DMS53 treated with DMSO at 0.1 percent for 48 hours (cell line): ENCODE measurements around the gene METTL26.

Experiments used
- DNase-seq: peaks from one replicate; lab custom pipeline; 2025; ENCODE audit not compliant: unreplicated experiment; lab: John Stamatoyannopoulos, UW

Gene METTL26

DNA sequence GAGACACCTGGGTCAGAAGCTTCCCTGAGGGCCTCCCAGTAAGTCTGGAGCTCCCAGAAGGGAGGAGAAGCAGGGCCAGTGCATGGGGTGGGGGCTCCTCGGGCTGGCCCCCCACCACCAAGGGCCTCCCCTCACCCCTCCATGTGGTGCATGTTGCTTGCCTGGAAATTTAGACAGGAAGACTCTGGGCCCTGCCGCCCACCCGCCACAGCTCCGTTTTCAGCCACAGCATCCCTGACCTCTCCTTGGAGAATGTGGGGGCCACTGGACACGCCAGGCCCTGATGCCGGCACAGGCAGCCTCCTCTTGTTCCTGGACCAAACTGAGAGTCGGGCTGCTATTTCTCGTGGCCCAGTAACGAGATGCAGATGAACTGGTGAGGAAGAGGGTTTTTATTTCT is 2.7 kb upstream of the METTL26 start:
- no peak for DNase-seq

DNA sequence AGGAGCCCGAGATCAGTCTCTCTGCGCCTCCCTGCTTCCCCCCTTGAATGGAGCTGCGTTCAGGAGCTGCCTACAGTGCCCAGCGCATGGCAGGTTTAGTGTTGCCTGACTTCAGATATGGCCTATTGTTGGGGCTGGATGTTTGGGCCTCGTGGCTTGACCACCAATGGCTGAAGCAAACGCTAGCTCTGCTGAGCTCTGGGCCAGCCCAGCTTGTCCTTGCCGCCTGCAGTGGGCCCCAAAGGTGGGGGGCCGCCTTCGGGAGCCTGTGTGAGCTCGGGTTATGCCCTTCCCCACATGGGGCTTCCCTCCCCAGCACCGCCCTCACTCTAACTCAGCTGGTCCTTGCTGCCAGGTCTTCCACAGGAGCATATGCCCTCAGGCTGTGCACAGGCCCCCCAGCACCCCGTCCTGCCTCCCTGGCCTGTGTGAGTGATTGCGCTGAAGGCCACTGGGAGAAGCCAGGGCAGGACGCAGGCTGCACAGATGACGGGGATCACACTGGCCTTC is 2.0 kb upstream of the METTL26 start:
- no peak for DNase-seq

DNA sequence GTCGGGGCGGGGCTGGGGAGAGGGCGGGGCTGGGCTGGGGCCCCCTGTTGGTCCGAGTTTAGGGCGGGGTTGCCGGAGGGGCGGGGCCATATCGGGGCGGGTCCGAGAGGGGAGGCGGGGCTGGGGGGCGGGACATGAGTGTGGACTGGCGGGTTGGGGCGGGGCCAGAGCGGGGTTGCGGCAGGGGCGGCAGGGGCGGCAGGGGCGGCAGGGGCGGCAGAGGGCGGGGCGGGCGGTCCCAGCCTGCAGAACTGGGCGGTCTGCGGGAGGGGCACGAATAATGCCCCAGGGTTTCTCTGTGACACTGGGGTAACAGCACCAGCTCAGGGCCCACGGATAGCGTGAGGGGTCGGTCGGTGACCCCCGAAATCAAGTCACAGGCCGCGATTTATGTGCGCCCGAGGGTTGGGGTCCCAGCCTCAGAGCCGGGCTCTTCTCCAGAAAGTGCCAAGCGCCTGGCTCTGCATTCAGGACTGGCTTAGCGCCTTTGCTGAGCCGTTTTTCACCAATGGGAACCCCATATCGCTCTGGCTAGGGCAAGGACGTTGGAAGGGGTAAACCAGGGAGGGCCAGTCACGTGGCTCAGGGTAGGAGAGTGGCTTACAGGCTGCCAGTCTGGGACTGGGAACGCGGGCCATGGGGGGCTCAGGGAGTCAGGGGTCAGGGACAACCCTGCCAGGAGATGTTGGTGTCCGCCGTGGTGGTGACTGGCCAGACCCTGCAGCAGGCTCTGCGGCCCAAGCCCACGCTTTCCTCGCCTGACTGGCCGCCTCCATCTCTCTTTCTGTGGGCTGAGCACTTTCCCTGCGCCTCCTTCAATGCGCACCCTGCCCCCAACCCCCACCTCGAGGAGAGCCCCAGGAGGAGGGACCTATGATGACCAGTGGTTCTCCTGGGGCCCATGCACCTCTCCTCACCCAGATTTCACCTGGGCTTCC is 1.2 kb upstream of the METTL26 start:
- no peak for DNase-seq

DNA sequence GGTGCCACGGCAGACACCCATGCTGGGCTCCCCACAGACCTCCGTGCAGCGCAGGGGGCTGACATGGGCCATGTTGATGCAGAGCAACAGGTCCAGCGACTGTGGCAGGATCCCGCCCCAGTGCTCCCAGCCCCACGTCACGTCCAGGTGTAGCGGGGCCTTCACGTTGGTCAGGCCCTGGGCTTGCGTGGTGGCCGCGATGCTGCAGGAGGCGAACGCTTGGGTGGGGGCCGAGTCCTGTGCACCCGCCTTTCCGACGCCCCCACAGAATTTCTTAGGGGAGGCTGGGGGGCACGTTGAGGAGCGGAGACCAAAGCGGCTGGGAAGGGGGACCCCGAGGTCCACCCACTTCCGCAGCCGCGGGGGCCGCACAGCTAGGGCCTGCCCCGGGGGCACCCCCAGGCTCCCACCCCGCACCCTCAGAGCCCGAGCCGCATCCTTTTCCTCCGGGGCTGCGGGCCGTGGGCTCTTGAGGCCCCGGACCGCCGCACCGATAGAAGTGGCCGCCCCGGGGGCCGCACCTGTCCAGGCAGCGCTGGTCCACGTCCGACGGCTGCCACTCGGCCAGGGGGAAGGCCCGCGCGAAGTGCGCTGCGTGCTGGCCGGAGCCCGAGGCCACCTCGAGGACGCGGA is 416 bp downstream of the METTL26 start:
- no peak for DNase-seq

DNA sequence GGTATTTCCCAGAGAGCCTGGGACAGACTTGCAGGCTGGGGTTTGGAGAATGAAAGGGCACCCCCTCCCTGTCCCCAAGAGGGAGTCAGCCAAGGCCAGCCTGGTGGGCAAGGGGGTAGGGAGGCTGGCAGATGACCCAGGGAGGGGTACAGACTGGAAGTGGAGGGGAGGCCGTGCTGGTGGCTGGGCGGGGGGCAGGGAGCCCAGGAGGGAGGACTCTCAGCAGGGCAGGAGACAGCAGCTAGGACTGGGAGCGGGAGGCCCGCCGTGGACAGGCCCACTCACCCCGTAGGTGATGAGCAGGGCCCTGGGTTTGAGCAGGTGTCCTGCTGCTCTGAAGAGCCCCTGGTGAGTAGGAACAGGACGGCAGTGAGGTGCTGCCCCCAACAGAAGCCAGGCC is 1.1 kb downstream of the METTL26 start:
- no peak for DNase-seq

DNA sequence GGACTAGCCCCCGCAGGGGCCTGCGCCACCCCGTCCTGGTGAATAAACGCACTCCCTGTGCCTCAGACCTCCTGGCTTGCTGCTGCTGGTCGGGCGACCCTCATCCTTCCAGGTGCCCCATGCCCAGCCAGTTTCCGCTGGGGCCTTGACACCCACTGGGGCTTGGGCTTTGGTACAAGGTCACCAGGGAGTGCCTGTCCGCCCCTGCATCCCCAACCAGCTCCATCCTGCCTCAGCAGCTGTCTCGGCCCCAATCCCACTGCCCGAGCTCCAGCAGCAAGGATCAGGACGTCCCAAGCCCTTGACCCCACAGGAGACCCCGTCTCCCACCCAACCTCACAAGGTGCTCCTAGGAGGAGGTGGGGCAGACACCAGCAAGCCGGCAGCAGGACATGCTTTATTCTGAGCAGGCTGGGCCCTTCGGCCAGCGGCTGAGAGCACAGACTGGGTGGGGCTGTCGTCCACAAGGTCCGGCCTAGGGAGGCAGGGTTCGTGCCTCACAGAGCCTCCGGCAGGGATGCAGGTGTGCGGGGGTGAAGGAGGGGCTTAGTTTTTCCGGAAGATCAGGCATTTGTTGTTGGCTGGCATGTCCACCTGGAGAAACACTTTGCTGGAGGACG is 1.9 kb downstream of the METTL26 start:
- no peak for DNase-seq

DNA sequence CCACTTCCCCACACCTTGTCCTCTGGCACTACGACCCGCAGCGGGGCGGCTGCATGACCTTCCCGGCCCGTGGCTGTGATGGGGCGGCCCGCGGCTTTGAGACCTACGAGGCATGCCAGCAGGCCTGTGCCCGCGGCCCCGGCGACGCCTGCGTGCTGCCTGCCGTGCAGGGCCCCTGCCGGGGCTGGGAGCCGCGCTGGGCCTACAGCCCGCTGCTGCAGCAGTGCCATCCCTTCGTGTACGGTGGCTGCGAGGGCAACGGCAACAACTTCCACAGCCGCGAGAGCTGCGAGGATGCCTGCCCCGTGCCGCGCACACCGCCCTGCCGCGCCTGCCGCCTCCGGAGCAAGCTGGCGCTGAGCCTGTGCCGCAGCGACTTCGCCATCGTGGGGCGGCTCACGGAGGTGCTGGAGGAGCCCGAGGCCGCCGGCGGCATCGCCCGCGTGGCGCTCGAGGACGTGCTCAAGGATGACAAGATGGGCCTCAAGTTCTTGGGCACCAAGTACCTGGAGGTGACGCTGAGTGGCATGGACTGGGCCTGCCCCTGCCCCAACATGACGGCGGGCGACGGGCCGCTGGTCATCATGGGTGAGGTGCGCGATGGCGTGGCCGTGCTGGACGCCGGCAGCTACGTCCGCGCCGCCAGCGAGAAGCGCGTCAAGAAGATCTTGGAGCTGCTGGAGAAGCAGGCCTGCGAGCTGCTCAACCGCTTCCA is 2.6 kb downstream of the METTL26 start:
- DNase-seq, result no peak

DNA sequence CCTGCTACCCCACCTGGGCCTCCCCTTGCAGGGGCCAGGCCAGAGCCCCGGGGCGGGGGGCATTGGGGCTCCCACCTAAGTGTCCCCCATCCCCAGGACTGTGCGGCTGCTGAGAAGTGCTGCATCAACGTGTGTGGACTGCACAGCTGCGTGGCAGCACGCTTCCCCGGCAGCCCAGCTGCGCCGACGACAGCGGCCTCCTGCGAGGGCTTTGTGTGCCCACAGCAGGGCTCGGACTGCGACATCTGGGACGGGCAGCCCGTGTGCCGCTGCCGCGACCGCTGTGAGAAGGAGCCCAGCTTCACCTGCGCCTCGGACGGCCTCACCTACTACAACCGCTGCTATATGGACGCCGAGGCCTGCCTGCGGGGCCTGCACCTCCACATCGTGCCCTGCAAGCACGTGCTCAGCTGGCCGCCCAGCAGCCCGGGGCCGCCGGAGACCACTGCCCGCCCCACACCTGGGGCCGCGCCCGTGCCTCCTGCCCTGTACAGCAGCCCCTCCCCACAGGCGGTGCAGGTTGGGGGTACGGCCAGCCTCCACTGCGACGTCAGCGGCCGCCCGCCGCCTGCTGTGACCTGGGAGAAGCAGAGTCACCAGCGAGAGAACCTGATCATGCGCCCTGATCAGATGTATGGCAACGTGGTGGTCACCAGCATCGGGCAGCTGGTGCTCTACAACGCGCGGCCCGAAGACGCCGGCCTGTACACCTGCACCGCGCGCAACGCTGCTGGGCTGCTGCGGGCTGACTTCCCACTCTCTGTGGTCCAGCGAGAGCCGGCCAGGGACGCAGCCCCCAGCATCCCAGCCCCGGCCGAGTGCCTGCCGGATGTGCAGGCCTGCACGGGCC is 3.4 kb downstream of the METTL26 start:
- no peak for DNase-seq

DNA sequence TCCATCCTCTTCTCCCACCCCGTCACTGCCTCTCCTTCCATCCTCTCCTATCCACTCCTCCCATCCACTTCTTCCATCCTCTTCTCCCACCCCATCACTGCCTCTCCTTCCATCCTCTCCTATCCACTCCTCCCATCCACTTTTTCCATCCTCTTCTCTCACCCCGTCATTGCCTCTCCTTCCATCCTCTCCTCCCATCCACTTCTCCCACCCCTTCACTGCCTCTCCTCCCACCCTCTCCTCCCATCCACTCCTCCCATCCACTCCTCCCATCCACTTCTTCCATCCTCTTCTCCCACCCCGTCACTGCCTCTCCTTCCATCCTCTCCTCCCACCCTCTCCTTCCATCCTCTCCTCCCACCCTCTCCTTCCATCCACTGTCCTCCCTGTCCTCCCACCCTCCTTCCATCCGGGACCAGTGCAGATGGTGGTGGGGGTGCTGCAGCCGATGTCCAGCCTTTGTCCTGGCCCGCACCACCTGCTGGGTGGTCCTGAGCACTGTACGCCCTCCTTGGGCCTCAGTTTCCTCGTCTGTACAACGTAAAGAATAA is 4.2 kb downstream of the METTL26 start:
- DNase-seq, result no peak

DNA sequence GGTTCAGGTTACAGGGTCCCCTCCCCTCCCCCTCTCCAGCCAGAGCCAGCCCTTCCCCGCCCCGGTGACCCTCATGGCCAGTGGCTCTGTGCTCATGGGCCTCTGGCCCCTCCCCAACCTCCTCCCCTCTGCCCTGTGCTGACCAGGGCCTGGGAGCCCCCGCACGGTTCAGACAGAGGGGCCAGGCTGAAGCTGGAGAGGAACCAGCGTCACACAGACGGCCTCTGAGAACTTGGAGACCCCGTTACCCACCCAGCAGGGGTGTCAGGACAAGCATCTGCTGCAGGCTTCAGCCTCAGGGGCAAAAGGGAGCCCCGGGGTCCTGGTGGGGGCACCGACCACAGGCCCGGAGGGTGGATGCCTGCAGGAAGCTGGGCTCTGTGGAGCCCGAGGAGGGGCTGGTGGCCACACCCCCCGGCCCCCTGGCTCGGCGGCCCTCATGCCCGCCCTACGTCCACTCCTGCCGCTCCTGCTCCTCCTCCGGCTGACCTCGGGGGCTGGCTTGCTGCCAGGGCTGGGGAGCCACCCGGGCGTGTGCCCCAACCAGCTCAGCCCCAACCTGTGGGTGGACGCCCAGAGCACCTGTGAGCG is 5.2 kb downstream of the METTL26 start, which contains the start of gene WFIKKN1:
TSS of gene WFIKKN1 (plus strand) at position 171 of the 591 bp plus-strand sequence. CDS start at position 440, 269 bp downstream.
- DNase-seq, result no peak

DNA sequence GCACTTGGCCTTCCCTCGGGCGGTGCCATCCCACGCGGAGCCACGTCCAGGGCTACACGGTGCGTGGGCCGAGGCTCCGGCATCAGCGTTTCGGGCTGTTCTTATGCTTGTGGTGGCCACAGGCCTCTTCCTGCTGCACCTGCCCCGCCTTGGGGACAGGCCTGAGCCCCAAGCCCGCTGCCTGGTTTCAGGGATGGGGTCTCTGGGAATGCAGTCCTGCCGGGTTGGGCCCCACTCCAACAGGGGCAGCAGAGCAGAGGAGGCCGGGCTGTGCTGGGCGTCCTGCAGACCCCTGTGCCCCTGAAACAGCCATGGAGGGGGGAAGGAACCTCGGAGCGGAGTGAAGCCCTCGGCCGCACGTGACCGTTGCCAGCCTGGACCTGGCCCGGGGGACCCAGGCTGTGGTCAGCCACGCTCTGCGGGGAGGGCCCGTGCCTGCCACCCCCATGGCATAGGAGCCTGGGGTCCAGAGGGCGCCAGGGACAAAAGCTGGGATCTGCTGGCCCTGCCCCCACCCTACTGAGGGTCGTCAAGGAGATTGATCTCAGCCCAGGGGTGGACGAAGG is 5.8 kb downstream of the METTL26 start:
- no peak for DNase-seq

DNA sequence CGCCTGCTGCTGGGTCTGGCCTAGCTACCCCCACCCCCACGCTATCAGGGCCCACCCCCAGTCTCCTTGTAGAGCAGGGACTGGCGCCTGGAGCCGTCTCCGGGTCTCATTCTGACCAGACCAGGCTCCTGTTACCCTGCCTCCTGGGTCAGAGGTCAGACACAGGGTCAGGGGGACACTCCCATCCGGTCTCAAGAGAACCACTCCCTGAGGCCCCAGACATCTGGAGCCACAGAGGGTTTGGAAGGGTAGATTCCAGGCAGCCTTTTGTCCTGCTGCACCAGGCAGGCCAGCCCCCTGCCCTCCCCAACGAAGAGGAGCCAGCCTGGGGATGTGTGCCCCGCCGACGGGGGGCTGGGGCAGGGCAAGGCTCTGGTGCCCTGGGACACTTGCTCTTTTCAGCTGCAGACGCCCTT is 6.3 kb downstream of the METTL26 start:
- DNase-seq, result no peak

DNA sequence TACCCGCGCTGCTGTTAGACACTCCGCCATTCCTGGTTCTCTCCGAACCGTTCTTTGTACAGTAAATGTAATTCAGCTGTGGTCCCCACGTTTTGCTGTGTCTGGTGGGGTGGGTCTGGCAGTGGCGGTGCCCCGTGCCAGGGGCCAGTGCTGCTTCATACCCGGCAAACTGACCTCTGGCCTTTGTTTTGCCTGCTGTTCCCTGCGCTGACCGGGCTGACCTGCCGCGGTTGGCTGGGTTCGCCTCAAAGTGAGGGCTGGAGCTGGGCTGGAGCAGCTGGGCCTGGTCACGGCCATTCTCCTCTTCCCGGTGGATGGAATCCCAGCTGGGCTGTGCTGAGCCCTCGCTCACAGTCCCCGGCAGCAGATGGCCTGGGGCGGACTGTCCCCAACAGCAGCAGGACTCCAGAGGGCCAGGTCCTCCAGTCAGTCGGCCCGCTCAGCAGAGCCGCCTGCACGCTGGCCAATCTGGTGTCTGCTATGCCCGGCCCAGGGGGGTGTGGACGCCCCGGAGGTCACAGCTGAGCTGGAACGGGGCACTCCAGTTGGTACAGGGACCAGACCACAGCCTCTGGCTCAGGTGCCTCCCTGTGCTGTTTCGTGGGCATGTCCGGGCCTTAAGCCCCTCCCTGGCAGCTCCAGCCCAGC is 6.8 kb downstream of the METTL26 start:
- DNase-seq, result no peak

DNA sequence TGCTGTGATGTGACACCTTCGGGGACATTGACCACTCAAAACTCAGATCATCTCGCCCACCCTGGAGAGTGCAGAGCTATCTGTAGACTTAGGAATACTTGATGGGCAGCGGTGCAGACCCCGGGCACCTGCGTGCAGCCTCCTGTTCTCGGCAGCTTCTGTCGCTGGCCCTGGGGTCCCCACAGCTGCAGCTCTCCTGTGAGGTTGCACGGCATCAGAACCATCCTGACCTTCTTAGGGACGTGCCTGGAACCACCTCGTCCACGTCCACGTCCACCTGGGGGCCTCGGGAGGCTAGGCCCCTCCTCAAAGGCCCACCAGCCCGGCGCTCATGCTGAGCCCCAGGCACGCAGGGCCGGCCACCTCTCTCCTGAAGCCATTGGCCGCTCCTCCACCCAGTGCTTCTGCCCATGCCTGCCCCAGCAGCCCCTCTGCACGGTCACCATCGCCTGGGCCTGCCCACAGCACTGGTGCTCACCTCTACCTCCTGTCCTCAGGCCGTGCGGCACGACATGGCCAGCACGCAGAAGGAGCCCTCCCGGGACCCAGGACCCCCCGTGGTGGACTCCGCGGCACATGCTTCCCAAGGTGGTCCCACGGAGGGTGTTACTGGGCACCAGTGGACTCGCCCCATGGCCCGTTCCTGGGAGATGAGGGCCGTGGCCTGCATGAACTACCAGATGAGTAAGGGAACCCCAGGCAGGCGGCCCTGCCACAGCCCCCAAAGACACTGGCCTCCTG is 7.6 kb downstream of the METTL26 start:
- DNase-seq, result no peak

DNA sequence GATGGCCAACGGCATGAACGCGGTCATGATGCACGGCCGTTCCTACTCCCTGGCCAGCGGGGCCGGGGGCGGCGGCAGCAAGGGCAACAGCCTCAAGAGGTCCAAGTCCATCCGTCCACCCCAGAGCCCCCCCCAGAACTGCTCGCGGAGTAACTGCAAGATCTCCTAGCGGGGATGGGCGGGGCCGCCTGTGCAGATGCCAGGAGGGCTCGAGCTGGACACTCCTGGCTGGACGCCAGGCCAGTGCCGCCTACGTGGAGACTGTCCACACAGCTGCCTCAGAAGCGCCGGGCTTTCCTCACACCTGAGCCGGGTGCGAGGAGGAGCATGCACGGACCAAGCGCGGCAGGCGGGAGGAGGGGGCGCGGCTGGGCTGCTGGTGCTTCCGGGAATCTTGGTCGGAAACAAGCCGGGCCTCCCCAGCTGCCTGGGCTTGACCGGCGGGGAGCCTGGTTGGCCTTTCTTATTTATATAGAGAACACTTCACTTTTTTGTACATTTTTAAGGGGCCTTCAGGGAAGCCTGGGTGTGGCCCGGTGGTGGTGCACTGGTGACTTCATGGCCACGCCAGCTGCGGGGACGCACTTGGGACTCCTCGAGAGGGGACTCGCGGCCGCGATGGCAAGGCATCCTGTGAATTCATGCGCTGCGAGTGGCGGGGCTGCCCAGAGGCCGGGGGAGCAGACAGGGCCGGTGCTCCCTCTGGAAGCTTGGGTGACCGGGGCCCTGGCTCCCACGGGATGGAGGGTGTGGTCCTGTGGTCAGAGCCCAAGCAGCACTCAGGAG is 8.5 kb downstream of the METTL26 start:
- peak; percentile 40 for DNase-seq

DNA sequence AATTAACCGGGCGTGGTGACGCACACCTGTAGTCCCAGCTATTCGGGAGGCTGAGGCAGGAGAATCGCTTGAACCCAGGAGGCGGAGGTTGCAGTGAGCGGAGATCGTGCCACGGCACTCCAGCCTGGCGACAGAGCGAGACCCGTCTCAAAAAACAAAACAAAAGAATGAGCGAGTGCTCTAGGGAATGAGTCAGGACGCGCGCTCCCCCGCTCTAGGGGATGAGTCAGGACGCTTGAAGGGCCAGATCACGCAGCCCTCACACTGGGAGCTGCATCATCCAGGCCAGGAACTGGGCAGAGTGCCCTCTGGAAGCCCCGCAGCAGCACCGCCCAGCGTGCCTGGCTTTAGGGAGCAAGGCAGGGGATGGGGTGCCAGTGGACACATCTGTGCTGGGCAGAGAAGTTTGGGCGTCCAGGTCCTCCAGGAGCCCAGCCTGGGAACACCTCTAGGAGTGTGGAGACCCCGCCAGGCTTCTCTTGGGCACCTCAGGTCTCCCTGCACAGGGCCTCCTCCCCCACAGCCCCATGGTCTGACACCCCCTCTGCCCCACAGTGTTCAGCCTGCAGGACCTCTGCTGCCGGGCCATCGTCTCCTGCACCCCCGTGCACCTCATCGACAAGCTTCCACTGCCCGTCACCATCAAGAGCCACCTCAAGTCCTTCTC is 9.2 kb downstream of the METTL26 start:
- DNase-seq, result peak; percentile 27
